ENCODE measurements around the gene TTC7B.
A peak's percentile ranks its signal among the peaks of the same experiment; 100 is the strongest.

TTC7B gene

GRCh38 chr14:90697577-90698206, 118.5 kb downstream of the TTC7B start:
- Histone ChIP-seq H2AFZ (ENCODE audit: low read length) (no peak overlapping the region), H3K79me2 (ENCODE audit: insufficient read depth, low read length) (no peaks in the 10 kb centered on the region), H3K9me3 (ENCODE audit: low read length) (no peaks in the 10 kb centered on the region), H3K27me3 (ENCODE audit: insufficient read depth, low read length) (no peaks in the 10 kb centered on the region), H3K4me1 (ENCODE audit: insufficient read depth, low read length, severe bottlenecking) (peaks cover 13% of the 10 kb centered on the region), H3K9ac (ENCODE audit: low read length) (no peak overlapping the region), H3F3A (ENCODE audit: insufficient read depth, low read length) (no peaks in the 10 kb centered on the region), H3K4me3 (ENCODE audit: low read depth, low read length, poor library complexity, severe bottlenecking) (no peak overlapping the region), H3K27ac (ENCODE audit: low read depth, low read length, poor library complexity, severe bottlenecking) (no peak overlapping the region), H3K4me2 (ENCODE audit: low read length) (no peak overlapping the region), H3K9me2 (ENCODE audit: low read depth, low read length) (no peaks in the 10 kb centered on the region), H3K36me3 (ENCODE audit: insufficient read depth, low read length) (no peaks in the 10 kb centered on the region), H4K20me1 (ENCODE audit: insufficient read depth, low read length) (no peaks in the 10 kb centered on the region)
- TF ChIP-seq EZH2 (IDR thresholded peaks at IDR 0.05; ENCODE audit: borderline replicate concordance, low read length) (no peak), CTCF (IDR thresholded peaks at IDR 0.05; ENCODE audit: low read length) (peak; percentile 93)

GRCh38 chr14:90697132-90697531, 119.1 kb downstream of the TTC7B start:
- Histone ChIP-seq H3K27me3 (ENCODE audit: insufficient read depth, low read length) (no peaks in the 10 kb centered on the region), H3K36me3 (ENCODE audit: insufficient read depth, low read length) (no peaks in the 10 kb centered on the region), H2AFZ (ENCODE audit: low read length) (no peak overlapping the region), H3K27ac (ENCODE audit: low read depth, low read length, poor library complexity, severe bottlenecking) (no peak overlapping the region), H3K4me2 (ENCODE audit: low read length) (no peak overlapping the region), H3K9me2 (ENCODE audit: low read depth, low read length) (no peaks in the 10 kb centered on the region), H3K4me1 (ENCODE audit: insufficient read depth, low read length, severe bottlenecking) (peaks cover 13% of the 10 kb centered on the region), H3K79me2 (ENCODE audit: insufficient read depth, low read length) (no peaks in the 10 kb centered on the region), H3K4me3 (ENCODE audit: low read depth, low read length, poor library complexity, severe bottlenecking) (no peak overlapping the region), H3K9me3 (ENCODE audit: low read length) (no peaks in the 10 kb centered on the region), H4K20me1 (ENCODE audit: insufficient read depth, low read length) (no peaks in the 10 kb centered on the region), H3K9ac (ENCODE audit: low read length) (no peak overlapping the region), H3F3A (ENCODE audit: insufficient read depth, low read length) (no peaks in the 10 kb centered on the region)
- no peak for TF ChIP-seq EZH2 (IDR thresholded peaks at IDR 0.05; ENCODE audit: borderline replicate concordance, low read length)
- no peak for TF ChIP-seq CTCF (IDR thresholded peaks at IDR 0.05; ENCODE audit: low read length)

- Histone ChIP-seq H3K27ac (ENCODE audit: low read depth, low read length, poor library complexity, severe bottlenecking) (no peak overlapping the region), H3K4me1 (ENCODE audit: insufficient read depth, low read length, severe bottlenecking) (peaks cover 13% of the 10 kb centered on the region), H3K9ac (ENCODE audit: low read length) (no peak overlapping the region), H3K9me2 (ENCODE audit: low read depth, low read length) (no peaks in the 10 kb centered on the region), H3K36me3 (ENCODE audit: insufficient read depth, low read length) (no peaks in the 10 kb centered on the region), H4K20me1 (ENCODE audit: insufficient read depth, low read length) (no peaks in the 10 kb centered on the region), H3K79me2 (ENCODE audit: insufficient read depth, low read length) (no peaks in the 10 kb centered on the region), H2AFZ (ENCODE audit: low read length) (no peak overlapping the region), H3K4me3 (ENCODE audit: low read depth, low read length, poor library complexity, severe bottlenecking) (no peak overlapping the region), H3K27me3 (ENCODE audit: insufficient read depth, low read length) (no peaks in the 10 kb centered on the region), H3F3A (ENCODE audit: insufficient read depth, low read length) (no peaks in the 10 kb centered on the region), H3K4me2 (ENCODE audit: low read length) (no peak overlapping the region), H3K9me3 (ENCODE audit: low read length) (no peaks in the 10 kb centered on the region)
- TF ChIP-seq EZH2 (IDR thresholded peaks at IDR 0.05; ENCODE audit: borderline replicate concordance, low read length), result no peak
- no peak for TF ChIP-seq CTCF (IDR thresholded peaks at IDR 0.05; ENCODE audit: low read length)
Observed at GRCh38 chr14:90696720-90697119, 119.5 kb downstream of the TTC7B start.
